Measurements from ENCODE around the gene COL19A1.
"Not testable (repeated sequence)": the region's sequence is repeated elsewhere in the genome, so short reads cannot be mapped to it uniquely, and the experiment has no call there.

COL19A1 gene

GRCh38 chr6:69973763-69974162 is 107.4 kb downstream of the COL19A1 start:
- Histone ChIP-seq H3K9me3 (ENCODE audit: insufficient read depth, low read depth, low read length) (no peaks in the 10 kb centered on the region), H3K4me3 (ENCODE audit: low read length) (no peak overlapping the region), H3K9ac (ENCODE audit: low read depth, low read length) (no peak overlapping the region), H3K36me3 (ENCODE audit: insufficient read depth, low read length) (no peaks in the 10 kb centered on the region), H3K4me1 (ENCODE audit: insufficient read depth, low read length) (peaks cover 17% of the 10 kb centered on the region; the same call in 1 of the 2 replicates), H3K27ac (ENCODE audit: low read depth, low read length) (no peak overlapping the region), H3K27me3 (ENCODE audit: insufficient read depth, low read length) (no peaks in the 10 kb centered on the region)
- WGBS: 90% methylated on average over 2 of the region's 3 CpGs

- no peaks in the 10 kb centered on the region for H3K27me3 ChIP-seq (ENCODE audit: insufficient read depth, low read length)
- WGBS: 88% methylated on average over 2 of the region's 2 CpGs
- no peak overlapping the region for H3K4me3 ChIP-seq (ENCODE audit: low read length)
- H3K4me1 ChIP-seq (ENCODE audit: insufficient read depth, low read length): peaks cover 17% of the 10 kb centered on the region; the same call in 1 of the 2 replicates
- H3K27ac ChIP-seq (ENCODE audit: low read depth, low read length): no peak overlapping the region
- no peak overlapping the region for H3K9ac ChIP-seq (ENCODE audit: low read depth, low read length)
- H3K36me3 ChIP-seq (ENCODE audit: insufficient read depth, low read length): no peaks in the 10 kb centered on the region
- no peaks in the 10 kb centered on the region for H3K9me3 ChIP-seq (ENCODE audit: insufficient read depth, low read depth, low read length)
Measured at GRCh38 chr6:69974193-69974592, 107.8 kb downstream of the COL19A1 start.

GRCh38 chr6:69976591-69977090 is 110.3 kb downstream of the COL19A1 start:
- WGBS: 96% methylated on average over 4 of the region's 4 CpGs
- Histone ChIP-seq H3K27me3 (ENCODE audit: insufficient read depth, low read length) (no peaks in the 10 kb centered on the region), H3K4me1 (ENCODE audit: insufficient read depth, low read length) (peaks cover 17% of the 10 kb centered on the region; the same call in 1 of the 2 replicates), H3K9ac (ENCODE audit: low read depth, low read length) (no peak overlapping the region), H3K27ac (ENCODE audit: low read depth, low read length) (no peak overlapping the region), H3K36me3 (ENCODE audit: insufficient read depth, low read length) (no peaks in the 10 kb centered on the region), H3K9me3 (ENCODE audit: insufficient read depth, low read depth, low read length) (no peaks in the 10 kb centered on the region), H3K4me3 (ENCODE audit: low read length) (no peak overlapping the region)

- Histone ChIP-seq H3K27ac (ENCODE audit: low read depth, low read length) (no peak overlapping the region), H3K4me1 (ENCODE audit: insufficient read depth, low read length) (0 out of 2 replicates have a peak, but pooled peaks cover 4% of the 10 kb centered on the region), H3K27me3 (ENCODE audit: insufficient read depth, low read length) (no peaks in the 10 kb centered on the region), H3K36me3 (ENCODE audit: insufficient read depth, low read length) (no peaks in the 10 kb centered on the region), H3K9me3 (ENCODE audit: insufficient read depth, low read depth, low read length) (no peaks in the 10 kb centered on the region), H3K4me3 (ENCODE audit: low read length) (no peak overlapping the region), H3K9ac (ENCODE audit: low read depth, low read length) (no peak overlapping the region)
- 96% methylated on average over 2 of the region's 2 CpGs for WGBS
Measured at GRCh38 chr6:69980624-69981023, 114.3 kb downstream of the COL19A1 start.

GRCh38 chr6:69984506-69984905 is 118.2 kb downstream of the COL19A1 start:
- H3K27me3 ChIP-seq (ENCODE audit: insufficient read depth, low read length): no peaks in the 10 kb centered on the region
- 100% methylated on average over 1 of the region's 3 CpGs for WGBS
- H3K9me3 ChIP-seq (ENCODE audit: insufficient read depth, low read depth, low read length): no peaks in the 10 kb centered on the region
- H3K4me3 ChIP-seq (ENCODE audit: low read length): no peak overlapping the region
- no peaks in the 10 kb centered on the region for H3K4me1 ChIP-seq (ENCODE audit: insufficient read depth, low read length)
- H3K9ac ChIP-seq (ENCODE audit: low read depth, low read length): no peak overlapping the region
- H3K36me3 ChIP-seq (ENCODE audit: insufficient read depth, low read length): no peaks in the 10 kb centered on the region
- no peak overlapping the region for H3K27ac ChIP-seq (ENCODE audit: low read depth, low read length)

GRCh38 chr6:69985180-69985579 is 118.8 kb downstream of the COL19A1 start:
- Histone ChIP-seq H3K36me3 (ENCODE audit: insufficient read depth, low read length) (no peaks in the 10 kb centered on the region), H3K27ac (ENCODE audit: low read depth, low read length) (no peak overlapping the region), H3K4me1 (ENCODE audit: insufficient read depth, low read length) (no peaks in the 10 kb centered on the region), H3K9ac (ENCODE audit: low read depth, low read length) (no peak overlapping the region), H3K4me3 (ENCODE audit: low read length) (no peak overlapping the region), H3K9me3 (ENCODE audit: insufficient read depth, low read depth, low read length) (no peaks in the 10 kb centered on the region), H3K27me3 (ENCODE audit: insufficient read depth, low read length) (no peaks in the 10 kb centered on the region)
- WGBS: 87% methylated on average over 1 of the region's 1 CpG

GRCh38 chr6:69987550-69987949 is 121.2 kb downstream of the COL19A1 start:
- H3K27me3 ChIP-seq (ENCODE audit: insufficient read depth, low read length): no peaks in the 10 kb centered on the region
- no peak overlapping the region for H3K9ac ChIP-seq (ENCODE audit: low read depth, low read length)
- no peak overlapping the region for H3K4me3 ChIP-seq (ENCODE audit: low read length)
- no peak overlapping the region for H3K27ac ChIP-seq (ENCODE audit: low read depth, low read length)
- no peaks in the 10 kb centered on the region for H3K9me3 ChIP-seq (ENCODE audit: insufficient read depth, low read depth, low read length)
- no peaks in the 10 kb centered on the region for H3K4me1 ChIP-seq (ENCODE audit: insufficient read depth, low read length)
- no peaks in the 10 kb centered on the region for H3K36me3 ChIP-seq (ENCODE audit: insufficient read depth, low read length)
- WGBS: 86% methylated on average over 2 of the region's 2 CpGs

- no peaks in the 10 kb centered on the region for H3K36me3 ChIP-seq (ENCODE audit: insufficient read depth, low read length)
- WGBS: 92% methylated on average over 5 of the region's 5 CpGs
- H3K9ac ChIP-seq (ENCODE audit: low read depth, low read length): no peak overlapping the region
- H3K27me3 ChIP-seq (ENCODE audit: insufficient read depth, low read length): no peaks in the 10 kb centered on the region
- H3K4me3 ChIP-seq (ENCODE audit: low read length): no peak overlapping the region
- H3K4me1 ChIP-seq (ENCODE audit: insufficient read depth, low read length): no peaks in the 10 kb centered on the region
- H3K27ac ChIP-seq (ENCODE audit: low read depth, low read length): no peak overlapping the region
- no peaks in the 10 kb centered on the region for H3K9me3 ChIP-seq (ENCODE audit: insufficient read depth, low read depth, low read length)
Measured at GRCh38 chr6:69988458-69989126, 122.2 kb downstream of the COL19A1 start.

- Histone ChIP-seq H3K9me3 (ENCODE audit: insufficient read depth, low read depth, low read length) (no peaks in the 10 kb centered on the region), H3K27me3 (ENCODE audit: insufficient read depth, low read length) (no peaks in the 10 kb centered on the region), H3K27ac (ENCODE audit: low read depth, low read length) (no peak overlapping the region), H3K9ac (ENCODE audit: low read depth, low read length) (no peak overlapping the region), H3K36me3 (ENCODE audit: insufficient read depth, low read length) (no peaks in the 10 kb centered on the region), H3K4me1 (ENCODE audit: insufficient read depth, low read length) (no peaks in the 10 kb centered on the region), H3K4me3 (ENCODE audit: low read length) (no peak overlapping the region)
- WGBS: 84% methylated on average over 2 of the region's 2 CpGs
Measured at GRCh38 chr6:69994251-69994650, 127.9 kb downstream of the COL19A1 start.

- H3K36me3 ChIP-seq (ENCODE audit: insufficient read depth, low read length): no peaks in the 10 kb centered on the region
- no peak overlapping the region for H3K9ac ChIP-seq (ENCODE audit: low read depth, low read length)
- no peak overlapping the region for H3K27ac ChIP-seq (ENCODE audit: low read depth, low read length)
- no peak overlapping the region for H3K4me3 ChIP-seq (ENCODE audit: low read length)
- peaks cover 23% of the 10 kb centered on the region for H3K9me3 ChIP-seq (ENCODE audit: insufficient read depth, low read depth, low read length)
- H3K27me3 ChIP-seq (ENCODE audit: insufficient read depth, low read length): no peaks in the 10 kb centered on the region
- no peaks in the 10 kb centered on the region for H3K4me1 ChIP-seq (ENCODE audit: insufficient read depth, low read length)
Measured at GRCh38 chr6:70008189-70008588, 141.8 kb downstream of the COL19A1 start.

GRCh38 chr6:70010339-70010738 is 144.0 kb downstream of the COL19A1 start:
- WGBS: 94% methylated on average over 24 of the region's 28 CpGs
- H3K4me1 ChIP-seq (ENCODE audit: insufficient read depth, low read length): not testable (repeated sequence)

GRCh38 chr6:70023201-70023600 is 156.8 kb downstream of the COL19A1 start:
- 94% methylated on average over 9 of the region's 10 CpGs for WGBS
- H3K9ac ChIP-seq (ENCODE audit: low read depth, low read length); H3K27me3 ChIP-seq (ENCODE audit: insufficient read depth, low read length); H3K4me1 ChIP-seq (ENCODE audit: insufficient read depth, low read length); H3K9me3 ChIP-seq (ENCODE audit: insufficient read depth, low read depth, low read length); H3K4me3 ChIP-seq (ENCODE audit: low read length); H3K27ac ChIP-seq (ENCODE audit: low read depth, low read length); H3K36me3 ChIP-seq (ENCODE audit: insufficient read depth, low read length): not testable (repeated sequence)

More at GRCh38 chr6:70010339-70010738, 144.0 kb downstream of the COL19A1 start:
- H3K9me3 ChIP-seq (ENCODE audit: insufficient read depth, low read depth, low read length): peaks cover 23% of the 10 kb centered on the region
- not testable (repeated sequence) for H3K27me3 ChIP-seq (ENCODE audit: insufficient read depth, low read length); H3K27ac ChIP-seq (ENCODE audit: low read depth, low read length); H3K9ac ChIP-seq (ENCODE audit: low read depth, low read length); H3K36me3 ChIP-seq (ENCODE audit: insufficient read depth, low read length); H3K4me3 ChIP-seq (ENCODE audit: low read length)
